Neuronal stem cell (in vitro differentiated cells): ENCODE measurements around the gene TAOK2.

Experiments used
- DNase-seq: peaks from one replicate; pipeline ENCODE4 v3.0.0-alpha.2; 2013; ENCODE audit warnings: low spot score
- H2AFZ ChIP-seq: one replicate; pipeline ENCODE4 v1.6.1; 2013; ENCODE audit warnings: mild to moderate bottlenecking, low read length, inconsistent platforms
- H2AK5ac ChIP-seq: 2 replicates; pipeline ENCODE4 v1.6.1; 2013; ENCODE audit warnings: low read depth, mild to moderate bottlenecking, inconsistent platforms, low read length, moderate library complexity, mixed read lengths
- H2BK120ac ChIP-seq: 2 replicates; pipeline ENCODE4 v1.6.1; 2013; ENCODE audit warnings: low read depth, mild to moderate bottlenecking, inconsistent platforms, low read length, moderate library complexity, mixed read lengths
- H2BK12ac ChIP-seq: one replicate; pipeline ENCODE4 v1.6.1; 2013; ENCODE audit warnings: low read length, inconsistent platforms
- H2BK15ac ChIP-seq: 2 replicates; pipeline ENCODE4 v1.6.1; 2013; ENCODE audit warnings: mild to moderate bottlenecking, low read length, inconsistent platforms, mixed read lengths
- H2BK5ac ChIP-seq: one replicate; pipeline ENCODE4 v1.6.1; 2013; ENCODE audit warnings: inconsistent platforms, mild to moderate bottlenecking, low read length, moderate library complexity
- H3K14ac ChIP-seq: one replicate; pipeline ENCODE4 v1.6.1; 2013; ENCODE audit warnings: low read length, inconsistent platforms
- H3K18ac ChIP-seq: 2 replicates; pipeline ENCODE4 v1.6.1; 2013; ENCODE audit warnings: low read length, inconsistent platforms
- H3K23ac ChIP-seq: 2 replicates; pipeline ENCODE4 v1.6.1; 2013; ENCODE audit warnings: low read depth, mild to moderate bottlenecking, mixed read lengths, low read length, inconsistent platforms; ENCODE audit not compliant: poor library complexity
- H3K27ac ChIP-seq: replicated peaks from 3 replicates; pipeline ENCODE4 v1.5.1; 2013; ENCODE audit warnings: low read length, inconsistent platforms
- H3K27me3 ChIP-seq, 3 experiments: 2 replicates each; pipeline ENCODE4 v1.6.1; 2013; ENCODE audit warnings: low read length in 3 of 3, mild to moderate bottlenecking in 2 of 3, inconsistent platforms in 1 of 3, low read depth in 1 of 3, mixed read lengths in 1 of 3, moderate library complexity in 1 of 3; ENCODE audit not compliant: control insufficient read depth in 3 of 3, insufficient read depth in 3 of 3
- H3K36me3 ChIP-seq, 2 donors: replicated peaks in 1 of 2; 2 replicates each; pipeline ENCODE4 v1.6.1; 2013; ENCODE audit warnings: low read length in 2 of 2; ENCODE audit not compliant: control insufficient read depth in 2 of 2, insufficient read depth in 2 of 2
- H3K4ac ChIP-seq: 2 replicates; pipeline ENCODE4 v1.6.1; 2013; ENCODE audit warnings: inconsistent platforms, mild to moderate bottlenecking, low read length, moderate library complexity
- H3K4me1 ChIP-seq, 2 donors: 1 replicate in 1 of 2; 2 replicates in 1 of 2; pipeline ENCODE4 v1.6.1; 2013; ENCODE audit warnings: low read length in 2 of 2, low read depth in 1 of 2; ENCODE audit not compliant: control insufficient read depth in 2 of 2, insufficient read depth in 1 of 2
- H3K4me2 ChIP-seq: one replicate; pipeline ENCODE4 v1.6.1; 2013; ENCODE audit warnings: mild to moderate bottlenecking, low read length, inconsistent platforms; ENCODE audit not compliant: insufficient read depth, poor library complexity, severe bottlenecking
- H3K4me3 ChIP-seq, 2 donors: 2 replicates each; pipeline ENCODE4 v1.5.1; 2013; ENCODE audit warnings: low read length in 2 of 2, mild to moderate bottlenecking in 2 of 2, inconsistent platforms in 1 of 2, moderate library complexity in 1 of 2
- H3K79me1 ChIP-seq: one replicate; pipeline ENCODE4 v1.6.1; 2013; ENCODE audit warnings: low read depth, mild to moderate bottlenecking, inconsistent platforms, low read length, moderate library complexity
- H3K9ac ChIP-seq: one replicate; pipeline ENCODE4 v1.6.1; 2013; ENCODE audit warnings: mild to moderate bottlenecking, low read depth, low read length, inconsistent platforms; ENCODE audit not compliant: poor library complexity
- H3K9me3 ChIP-seq, 2 donors: replicated peaks in 1 of 2; 2 replicates each; pipeline versions ENCODE3 to v1.6.1; 2013; ENCODE audit warnings: low read length in 2 of 2, mild to moderate bottlenecking in 2 of 2, inconsistent platforms in 1 of 2, low read depth in 1 of 2, mixed read lengths in 1 of 2, moderate library complexity in 1 of 2; ENCODE audit not compliant: control insufficient read depth in 2 of 2, insufficient read depth in 1 of 2
- H4K8ac ChIP-seq: one replicate; pipeline ENCODE4 v1.6.1; 2013; ENCODE audit warnings: low read depth, mild to moderate bottlenecking, inconsistent platforms, low read length, moderate library complexity
- H4K91ac ChIP-seq: one replicate; pipeline ENCODE4 v1.6.1; 2013; ENCODE audit warnings: low read length, low read depth, mild to moderate bottlenecking, inconsistent platforms; ENCODE audit not compliant: poor library complexity
- WGBS, 2 donors: extraction: QIAGEN DNeasy Blood & Tissue Kit; methylation state at CpG; one replicate each; pipeline ENCODE4 v1.1.7; 2013; ENCODE audit warnings: missing lambda C conversion rate in 2 of 2, mixed read lengths in 1 of 2; ENCODE audit not compliant: insufficient read length in 2 of 2, insufficient replicate concordance in 1 of 2; ENCODE audit errors: extremely low coverage in 2 of 2; 5-methylcytosine and 5-hydroxymethylcytosine counted together

The TAOK2 gene

DNA sequence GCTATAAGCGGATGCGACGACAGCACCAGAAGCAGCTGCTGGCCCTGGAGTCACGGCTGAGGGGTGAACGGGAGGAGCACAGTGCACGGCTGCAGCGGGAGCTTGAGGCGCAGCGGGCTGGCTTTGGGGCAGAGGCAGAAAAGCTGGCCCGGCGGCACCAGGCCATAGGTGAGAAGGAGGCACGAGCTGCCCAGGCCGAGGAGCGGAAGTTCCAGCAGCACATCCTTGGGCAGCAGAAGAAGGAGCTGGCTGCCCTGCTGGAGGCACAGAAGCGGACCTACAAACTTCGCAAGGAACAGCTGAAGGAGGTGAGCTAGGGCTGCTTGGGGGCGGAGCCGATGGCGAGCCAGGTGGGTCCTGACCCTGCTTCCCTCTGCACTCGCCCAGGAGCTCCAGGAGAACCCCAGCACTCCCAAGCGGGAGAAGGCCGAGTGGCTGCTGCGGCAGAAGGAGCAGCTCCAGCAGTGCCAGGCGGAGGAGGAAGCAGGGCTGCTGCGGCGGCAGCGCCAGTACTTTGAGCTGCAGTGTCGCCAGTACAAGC, 11.7 kb downstream of the TAOK2 start:
- Histone ChIP-seq H3K4ac (no peak overlapping the region), H3K9ac (no peak overlapping the region), H2BK5ac (no peak overlapping the region), H3K18ac (no peak overlapping the region), H3K4me2 (no peak overlapping the region), H3K27ac (no peak overlapping the region), H2BK12ac (no peak overlapping the region), H3K14ac (no peak overlapping the region), H2AK5ac (no peak overlapping the region), H3K79me1 (peaks cover 2% of the 10 kb centered on the region), H3K9me3 (no peaks in the 10 kb centered on the region), H3K27me3 (no peaks in the 10 kb centered on the region), H2BK120ac (no peak overlapping the region), H4K8ac (no peak overlapping the region), H3K4me3 (no peak overlapping the region), H2AFZ (no peak overlapping the region), H3K4me1 (no peaks in the 10 kb centered on the region), H3K36me3 (peaks cover 71 to 100% of the 10 kb centered on the region in 2 donors), H4K91ac (no peak overlapping the region), H3K23ac (no peak overlapping the region), H2BK15ac (no peak overlapping the region)
- no peak for DNase-seq
- WGBS, 2 donors, result no CpG with 5 or more reads among the region's 28 CpGs

- Histone ChIP-seq H2BK15ac (no peak overlapping the region), H3K4me2 (no peak overlapping the region), H3K36me3 (peaks cover 70 to 100% of the 10 kb centered on the region in 2 donors), H4K91ac (no peak overlapping the region), H3K4me1 (no peaks in the 10 kb centered on the region), H2BK12ac (no peak overlapping the region), H2AFZ (no peak overlapping the region), H3K9me3 (no peaks in the 10 kb centered on the region), H3K79me1 (peaks cover 2% of the 10 kb centered on the region), H3K18ac (no peak overlapping the region), H3K23ac (no peak overlapping the region), H3K9ac (no peak overlapping the region), H3K14ac (no peak overlapping the region), H3K27ac (no peak overlapping the region), H3K4me3 (no peak overlapping the region), H2BK120ac (no peak overlapping the region), H3K27me3 (no peaks in the 10 kb centered on the region), H2AK5ac (no peak overlapping the region), H4K8ac (no peak overlapping the region), H2BK5ac (no peak overlapping the region), H3K4ac (no peak overlapping the region)
- DNase-seq, result no peak
- WGBS, 2 donors, result no CpG with 5 or more reads among the region's 20 CpGs
These were observed 12.6 kb downstream of the TAOK2 start for GRCh38 chr16:29986231-29986630.

- H3K4me1 ChIP-seq, result no peaks in the 10 kb centered on the region
- no peak overlapping the region for H3K23ac ChIP-seq
- no peak overlapping the region for H2AFZ ChIP-seq
- no peak overlapping the region for H3K4me2 ChIP-seq
- H2BK120ac ChIP-seq, result no peak overlapping the region
- no peak overlapping the region for H4K91ac ChIP-seq
- H2BK15ac ChIP-seq, result no peak overlapping the region
- no peak overlapping the region for H3K4me3 ChIP-seq
- no CpG with 5 or more reads among the region's 5 CpGs for WGBS, 2 donors
- no peak overlapping the region for H3K27ac ChIP-seq
- no peak overlapping the region for H3K9ac ChIP-seq
- H2BK12ac ChIP-seq, result no peak overlapping the region
- H3K27me3 ChIP-seq, result no peaks in the 10 kb centered on the region
- H3K4ac ChIP-seq, result no peak overlapping the region
- H2AK5ac ChIP-seq, result no peak overlapping the region
- H3K14ac ChIP-seq, result no peak overlapping the region
- no peak overlapping the region for H4K8ac ChIP-seq
- no peak overlapping the region for H3K18ac ChIP-seq
- H3K79me1 ChIP-seq, result peaks cover 2% of the 10 kb centered on the region
- peaks cover 66 to 100% of the 10 kb centered on the region in 2 donors for H3K36me3 ChIP-seq
- DNase-seq, result no peak
- no peak overlapping the region for H2BK5ac ChIP-seq
- no peaks in the 10 kb centered on the region for H3K9me3 ChIP-seq
These were observed 13.3 kb downstream of the TAOK2 start for GRCh38 chr16:29986931-29987330.

- Histone ChIP-seq H3K27ac (no peak overlapping the region), H3K4me2 (no peak overlapping the region), H3K4me3 (no peak overlapping the region), H3K23ac (no peak overlapping the region), H4K8ac (no peak overlapping the region), H3K4ac (no peak overlapping the region), H2BK15ac (no peak overlapping the region), H3K4me1 (no peaks in the 10 kb centered on the region), H3K27me3 (no peaks in the 10 kb centered on the region), H2AFZ (no peak overlapping the region), H3K79me1 (peaks cover 2% of the 10 kb centered on the region), H2AK5ac (no peak overlapping the region), H3K9ac (no peak overlapping the region), H2BK5ac (no peak overlapping the region), H3K9me3 (no peaks in the 10 kb centered on the region), H2BK12ac (no peak overlapping the region), H3K14ac (no peak overlapping the region), H4K91ac (no peak overlapping the region), H3K18ac (no peak overlapping the region), H2BK120ac (no peak overlapping the region), H3K36me3 (peaks cover 64 to 100% of the 10 kb centered on the region in 2 donors)
- WGBS, 2 donors, result no CpG with 5 or more reads among the region's 35 CpGs
- DNase-seq, result no peak
These were observed 13.9 kb downstream of the TAOK2 start for GRCh38 chr16:29987371-29988085.
